HG02973 (cell line): ENCODE results near the gene ITGB1BP1.

ENCODE experiments used
- ATAC-seq: cut with Tn5 transposase; IDR thresholded peaks from one replicate; pipeline ENCODE4 v1.9.1; 2021; ENCODE audit warnings: moderate library complexity; ENCODE audit not compliant: unreplicated experiment

ITGB1BP1 gene

DNA sequence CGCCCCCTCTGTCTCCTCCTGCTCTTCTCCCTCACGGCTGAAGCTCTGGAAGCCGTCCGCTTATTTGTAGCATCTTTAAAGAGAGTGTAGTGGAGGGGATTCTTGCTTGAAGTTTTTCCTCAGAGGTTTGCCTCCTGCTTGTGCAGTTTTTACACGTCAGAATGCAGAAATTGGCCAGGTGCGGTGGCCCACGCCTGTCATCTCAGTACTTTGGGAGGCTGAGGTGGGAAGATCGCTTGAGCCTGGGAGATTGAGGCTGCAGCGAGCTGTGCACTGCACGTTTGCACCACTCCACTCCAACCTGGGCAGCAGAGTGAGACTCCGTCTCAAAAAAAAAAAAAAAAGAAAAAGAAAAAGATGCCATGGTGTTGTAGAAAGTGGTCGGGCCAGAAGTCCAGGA, 69.0 kb downstream of the ITGB1BP1 start:
- ATAC-seq = no peak
